Skeletal muscle cell (primary cell): ENCODE data around the gene PPP6R2.
"Not testable (repeated sequence)": the region's sequence is repeated elsewhere in the genome, so short reads cannot be mapped to it uniquely, and the experiment has no call there.

Source experiments
- DNase-seq: peaks from one replicate; pipeline ENCODE4 v3.0.0-alpha.2; 2010; ENCODE audit warnings: low read depth
- H3K4me3 ChIP-seq: 2 replicates; pipeline ENCODE4 v1.5.1; 2011; ENCODE audit warnings: low read depth, mild to moderate bottlenecking, control low read depth, low read length, moderate library complexity

The PPP6R2 gene

DNA sequence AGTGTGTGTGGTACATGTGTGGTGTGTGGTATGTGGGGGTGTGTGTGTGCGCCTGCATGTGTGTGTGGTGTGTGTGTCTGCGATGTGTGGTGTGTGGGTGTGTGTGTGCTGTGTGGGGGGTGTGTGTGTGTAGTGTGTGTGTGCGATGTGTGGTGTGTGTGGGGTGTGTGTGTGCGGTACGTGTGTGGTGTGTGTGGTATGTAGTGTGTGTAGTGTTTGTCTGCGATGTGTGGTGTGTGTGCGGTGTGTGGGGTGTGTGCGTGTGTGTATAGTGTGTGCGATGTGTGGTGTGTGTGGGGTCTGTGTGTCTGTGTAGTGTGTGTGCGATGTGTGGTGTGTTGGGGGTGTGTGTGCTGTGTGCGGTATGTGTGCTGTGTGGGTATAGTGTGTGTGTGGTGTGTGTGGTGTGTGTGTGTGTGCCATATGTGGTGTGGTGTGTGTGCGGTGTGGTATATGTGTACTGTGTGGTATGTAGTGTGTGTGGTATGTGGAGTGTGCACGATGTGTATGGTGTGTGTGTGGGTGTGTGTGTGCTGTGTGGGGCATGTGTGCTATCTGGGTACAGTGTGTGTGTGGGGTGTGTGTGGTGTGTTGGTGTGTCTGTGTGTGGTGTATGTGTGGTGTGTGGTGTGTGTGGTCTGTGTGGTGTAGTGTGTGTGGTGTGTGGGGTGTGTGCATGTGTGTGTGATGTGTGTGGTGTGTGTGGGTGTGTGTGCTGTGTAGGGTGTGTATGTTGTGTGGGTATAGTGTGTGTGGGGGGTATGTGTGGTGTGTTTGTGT, 5.7 kb upstream of the PPP6R2 start:
- DNase-seq, result no peak
- H3K4me3 ChIP-seq, result no peak overlapping the region

DNA sequence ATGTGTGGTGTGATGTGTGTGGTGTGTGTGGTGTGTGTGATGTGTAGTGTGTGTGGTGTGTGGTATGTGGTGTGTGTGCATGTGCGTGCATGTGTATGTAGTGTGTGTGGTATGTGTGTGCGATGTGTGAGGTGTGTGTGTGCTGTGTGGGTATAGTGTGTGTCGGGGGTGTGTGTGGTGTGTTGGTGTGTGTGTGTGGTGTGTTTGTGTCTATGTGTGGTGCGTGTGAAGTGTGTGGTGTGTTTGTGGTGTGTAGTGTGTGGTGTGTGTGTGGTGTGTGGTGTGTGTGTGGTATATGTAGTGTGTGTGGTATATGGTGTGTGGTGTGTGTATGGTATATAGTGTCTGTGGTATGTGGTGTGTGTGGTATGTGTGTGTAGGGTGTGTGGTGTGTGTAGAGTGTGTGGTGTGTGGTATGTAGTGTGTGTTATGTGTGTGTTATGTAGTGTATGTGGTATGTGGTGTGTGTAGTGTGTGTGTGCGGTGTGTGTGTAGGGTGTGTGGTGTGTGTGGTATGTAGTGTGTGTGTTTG, 5.0 kb upstream of the PPP6R2 start:
- H3K4me3 ChIP-seq, result no peak overlapping the region
- no peak for DNase-seq

DNA sequence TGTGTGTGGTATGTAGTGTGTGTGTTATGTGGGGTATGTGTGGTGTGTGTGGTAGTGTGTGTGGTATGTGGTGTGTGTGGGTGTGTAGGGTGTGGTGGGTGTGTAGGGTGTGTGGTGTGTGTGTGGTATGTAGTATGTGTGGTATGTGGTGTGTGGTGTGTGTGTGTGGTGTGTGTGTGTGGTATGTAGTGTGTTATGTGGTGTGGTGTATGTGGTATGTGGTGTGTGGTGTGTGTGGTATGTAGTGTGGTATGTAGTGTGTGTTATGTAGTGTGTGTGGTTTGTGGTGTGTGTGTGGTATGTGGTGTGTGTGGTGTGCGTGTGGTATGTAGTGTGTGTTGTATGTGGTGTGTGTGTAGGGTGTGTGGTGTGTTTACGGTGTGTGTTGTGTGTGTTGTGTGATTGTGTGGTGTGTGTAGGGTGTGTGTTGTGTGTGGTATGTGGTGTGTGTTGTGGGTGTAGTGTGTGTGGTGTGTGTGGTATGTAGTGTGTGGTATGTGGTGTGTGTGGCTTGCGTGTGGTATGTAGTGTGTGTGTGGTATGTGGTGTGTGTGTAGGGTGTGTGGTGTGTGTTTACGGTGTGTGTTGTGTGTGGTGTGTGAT, 4.2 kb upstream of the PPP6R2 start:
- DNase-seq, result no peak
- no peak overlapping the region for H3K4me3 ChIP-seq

DNA sequence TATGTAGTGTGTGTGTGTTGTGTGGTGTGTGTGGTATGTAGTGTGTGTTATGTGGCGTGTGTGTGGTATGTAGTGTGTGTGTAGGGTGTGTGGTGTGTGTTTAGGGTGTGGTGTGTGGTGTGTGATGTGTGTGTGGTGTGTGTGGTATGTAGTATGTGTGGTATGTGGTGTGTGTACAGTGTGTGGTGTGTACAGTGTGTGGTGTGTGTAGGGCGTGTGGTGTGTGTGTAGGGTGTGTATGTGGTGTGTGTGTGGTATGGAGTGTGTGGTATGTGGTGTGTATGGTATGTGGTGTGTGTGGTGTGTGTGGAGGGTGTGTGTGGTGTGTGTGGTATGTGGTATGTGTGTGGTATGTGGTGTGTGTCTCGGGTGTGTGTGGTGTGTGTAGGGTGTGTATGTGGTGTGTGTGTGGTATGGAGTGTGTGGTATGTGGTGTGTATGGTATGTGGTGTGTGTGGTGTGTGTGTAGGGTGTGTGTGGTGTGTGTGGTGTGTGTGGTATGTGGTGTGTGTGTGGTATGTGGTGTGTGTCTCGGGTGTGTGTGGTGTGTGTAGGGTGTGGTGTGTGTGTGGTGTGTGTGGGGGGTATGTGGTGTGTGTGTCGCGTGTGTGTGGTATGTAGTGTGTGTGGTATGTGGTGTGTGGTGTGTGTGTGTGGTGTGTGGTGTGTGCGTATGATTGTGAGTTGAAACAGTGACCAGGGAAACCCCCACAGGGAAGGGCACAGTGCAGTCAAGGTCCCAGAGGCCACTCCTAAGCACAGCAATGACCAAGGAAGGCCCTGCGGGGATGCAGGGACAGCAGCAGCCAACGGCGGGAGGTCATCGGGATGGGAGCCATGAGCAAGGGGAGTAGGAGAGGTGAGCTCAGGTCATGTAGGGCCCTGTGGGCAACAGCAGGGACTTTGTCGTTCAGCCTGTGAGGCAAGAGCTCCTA, 2.9 kb upstream of the PPP6R2 start:
- no peak for DNase-seq
- H3K4me3 ChIP-seq, result no peak overlapping the region

DNA sequence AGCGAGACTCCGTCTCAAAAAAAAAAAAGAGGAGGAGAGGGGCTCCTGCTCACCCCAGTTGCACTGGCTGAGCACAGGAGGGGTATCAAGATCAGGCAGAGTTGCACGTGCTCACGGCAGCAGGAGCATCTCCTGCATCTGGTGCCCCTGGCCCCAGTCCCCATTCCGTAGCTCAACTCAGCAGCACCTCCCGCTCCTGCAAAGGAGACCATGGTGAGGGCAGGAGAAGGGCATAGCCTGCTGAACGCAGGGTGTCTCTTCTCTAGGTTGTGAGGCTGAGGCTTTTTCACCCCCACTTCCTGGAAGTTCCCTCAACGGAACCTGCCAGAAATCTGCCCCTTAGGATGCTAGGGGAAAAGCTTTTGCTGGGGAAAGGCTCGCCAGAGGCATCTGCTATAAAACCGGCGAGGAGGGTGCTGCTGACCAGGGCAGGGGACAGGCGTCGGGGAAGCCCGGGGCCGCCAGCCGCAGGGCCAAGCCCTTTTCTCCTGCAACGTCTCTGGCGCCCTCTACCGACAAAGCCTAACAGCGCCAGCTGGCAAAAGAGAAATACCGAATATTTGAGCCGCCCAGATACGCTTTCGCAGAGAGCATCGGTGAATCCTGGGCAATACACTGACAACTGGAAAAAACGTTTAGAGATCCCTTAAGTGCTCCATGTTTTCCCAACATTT, 1.0 kb upstream of the PPP6R2 start:
- peak overlapping the region; percentile 75 for H3K4me3 ChIP-seq

DNA sequence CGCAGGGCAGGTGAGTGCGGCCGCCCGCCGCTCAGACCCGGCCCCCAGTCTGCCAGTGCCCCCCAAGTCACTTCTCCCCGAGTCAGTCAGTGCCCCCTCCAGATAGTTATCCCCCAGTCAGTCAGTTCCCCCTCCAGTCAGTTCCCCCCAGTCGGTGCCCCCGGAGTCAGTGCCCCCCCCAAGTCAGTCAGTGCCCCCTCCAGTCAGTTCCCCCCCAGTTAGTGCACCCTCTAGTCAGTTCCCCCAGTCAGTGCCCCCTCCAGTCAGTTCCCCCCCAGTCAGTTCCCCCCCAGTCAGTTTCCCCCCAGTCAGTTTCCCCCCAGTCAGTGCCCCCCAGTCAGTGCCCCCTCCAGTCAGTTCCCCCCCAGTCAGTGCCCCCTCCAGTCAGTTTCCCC, 411 bp downstream of the PPP6R2 start:
- peak overlapping the region; percentile 75 for H3K4me3 ChIP-seq
- no peak for DNase-seq

More for the DNA sequence above, 1.0 kb upstream of the PPP6R2 start:
- DNase-seq, result no peak

DNA sequence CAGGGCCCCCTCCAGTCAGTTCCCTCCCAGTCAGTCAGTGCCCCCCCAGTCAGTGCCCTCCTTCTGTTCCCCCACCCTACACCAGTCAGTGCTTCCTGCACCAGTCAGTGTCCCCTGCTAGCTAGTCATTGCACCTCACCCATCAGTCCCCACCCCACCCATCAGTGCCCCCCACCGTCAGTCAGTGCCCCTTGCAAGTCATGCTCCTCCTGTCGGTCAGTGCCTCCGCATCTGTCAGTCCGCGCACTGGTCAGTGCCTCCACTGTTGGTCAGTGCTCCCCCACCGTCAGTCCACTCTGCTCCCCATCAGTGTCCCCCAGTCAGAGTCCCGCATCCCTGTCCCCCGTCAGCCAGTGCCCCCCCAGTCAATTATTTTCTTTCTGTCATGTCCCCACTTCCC, 3.3 kb downstream of the PPP6R2 start:
- DNase-seq, result no peak
- H3K4me3 ChIP-seq, result no peak overlapping the region

DNA sequence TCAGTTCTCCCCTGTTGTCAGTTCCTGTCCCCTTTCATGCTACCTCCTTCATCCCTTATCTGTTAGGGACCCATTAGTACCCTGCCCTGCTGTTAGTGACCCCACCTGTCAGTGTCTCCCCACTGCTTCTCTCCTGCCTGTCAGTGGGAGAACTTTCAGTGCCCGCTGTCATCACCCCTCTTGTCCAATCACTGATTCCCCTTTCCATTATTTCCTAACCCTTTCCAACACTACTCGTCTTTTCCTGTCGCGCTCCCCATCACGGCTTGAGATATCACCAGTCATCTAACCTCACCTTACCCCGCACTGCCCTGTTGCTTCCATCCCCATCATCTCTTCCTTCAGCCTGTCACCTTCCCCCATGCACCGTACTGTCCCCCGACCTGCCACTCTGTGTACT, 4.0 kb downstream of the PPP6R2 start:
- no peak overlapping the region for H3K4me3 ChIP-seq
- no peak for DNase-seq

DNA sequence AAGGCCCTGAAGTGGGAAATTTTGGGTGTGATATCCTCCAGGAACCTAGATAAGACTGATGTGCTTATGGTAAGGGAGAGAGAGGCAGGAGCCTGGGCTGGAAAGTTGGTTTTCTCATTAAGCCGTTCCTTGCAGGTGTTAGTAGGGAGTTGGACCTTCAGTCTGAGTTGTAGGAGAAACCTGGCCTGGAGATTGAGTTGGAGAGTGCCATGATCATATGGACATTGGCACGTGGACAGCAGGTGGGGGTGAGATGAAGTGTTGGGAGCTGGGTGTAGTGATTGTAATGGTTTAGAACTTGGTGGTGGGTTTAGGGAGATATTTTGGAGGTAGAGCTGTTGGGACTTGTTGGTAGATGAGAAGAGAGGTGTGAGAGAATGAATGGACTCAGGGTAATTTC, 4.9 kb downstream of the PPP6R2 start:
- no peak for DNase-seq
- H3K4me3 ChIP-seq, result no peak overlapping the region

DNA sequence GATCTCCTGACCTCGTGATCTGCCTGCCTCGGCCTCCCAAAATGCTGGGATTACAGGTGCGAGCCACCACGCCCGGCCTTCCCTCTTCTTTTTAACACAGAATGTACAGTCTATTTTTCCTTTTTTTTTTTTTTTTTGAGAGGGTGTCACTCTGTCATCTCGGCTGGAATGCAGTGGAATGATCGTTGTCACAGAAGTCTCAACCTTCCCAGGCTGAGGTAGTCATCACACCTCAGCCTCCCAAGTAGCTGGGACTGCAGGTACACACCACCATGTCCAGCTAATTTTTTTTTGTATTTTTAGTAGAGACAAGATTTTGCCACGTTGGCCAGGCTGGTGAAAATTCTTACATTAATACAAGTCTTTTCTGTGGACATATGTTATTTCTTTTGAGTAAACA, 13.1 kb downstream of the PPP6R2 start:
- DNase-seq, result no peak
- no peak overlapping the region for H3K4me3 ChIP-seq

DNA sequence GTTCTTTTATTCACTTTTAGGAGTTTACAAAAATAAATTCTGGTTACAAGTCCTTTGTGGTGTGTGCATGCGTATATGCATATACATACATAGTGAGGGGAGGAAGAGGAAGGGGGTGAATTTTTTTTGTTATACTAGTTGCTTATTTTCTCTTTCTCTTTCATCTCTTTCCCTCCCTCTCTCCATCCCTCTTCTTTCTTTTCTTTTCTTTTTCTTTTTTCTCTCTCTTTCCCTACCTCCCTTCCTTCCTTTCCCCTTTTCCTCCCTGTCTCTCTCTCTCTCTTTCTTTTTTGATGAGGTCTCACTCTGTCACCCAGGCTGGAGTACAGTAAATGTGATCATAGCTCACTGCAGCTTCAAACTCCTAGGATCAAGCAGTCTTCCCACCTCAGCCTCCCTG, 14.1 kb downstream of the PPP6R2 start:
- no peak overlapping the region for H3K4me3 ChIP-seq
- no peak for DNase-seq

DNA sequence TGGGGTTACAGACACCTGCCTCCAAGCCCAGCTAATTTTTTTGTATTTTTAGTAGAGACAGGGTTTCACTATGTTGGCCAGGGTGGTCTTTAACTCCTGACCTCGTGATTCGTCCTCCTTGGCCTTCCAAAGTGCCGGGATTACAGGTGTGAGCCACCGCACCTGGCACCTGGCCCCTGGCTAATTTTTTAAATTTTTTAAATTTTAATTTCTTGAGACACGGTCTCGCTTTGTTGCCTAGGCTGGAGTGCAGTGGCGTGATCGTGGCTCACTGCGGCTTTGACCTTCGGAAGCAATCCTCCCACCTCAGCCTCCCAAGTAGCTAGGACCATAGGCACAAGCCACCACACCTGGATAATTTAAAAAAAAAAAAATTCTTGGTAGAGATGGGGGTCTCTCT, 14.6 kb downstream of the PPP6R2 start:
- no peak for DNase-seq
- H3K4me3 ChIP-seq, result no peak overlapping the region

DNA sequence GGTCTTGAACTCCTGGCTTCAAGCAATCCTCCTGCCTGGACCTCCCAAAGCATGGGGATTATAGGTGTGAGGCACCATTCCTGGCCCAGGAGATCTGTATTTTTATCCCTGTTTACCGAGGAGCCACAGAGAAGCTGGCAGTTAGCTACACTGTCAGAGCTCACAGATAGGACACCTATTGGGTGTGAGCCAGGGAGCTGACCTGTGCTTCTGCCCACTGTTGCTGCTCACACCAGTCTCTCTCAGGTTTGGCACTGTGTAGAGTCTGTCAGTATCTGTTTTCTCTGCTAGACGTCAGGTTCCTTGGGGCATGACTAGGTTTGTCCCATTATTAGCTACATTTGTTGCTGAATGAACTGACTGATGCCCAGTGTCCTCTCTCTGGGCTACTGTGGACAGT, 17.5 kb downstream of the PPP6R2 start:
- H3K4me3 ChIP-seq, result no peak overlapping the region

DNA sequence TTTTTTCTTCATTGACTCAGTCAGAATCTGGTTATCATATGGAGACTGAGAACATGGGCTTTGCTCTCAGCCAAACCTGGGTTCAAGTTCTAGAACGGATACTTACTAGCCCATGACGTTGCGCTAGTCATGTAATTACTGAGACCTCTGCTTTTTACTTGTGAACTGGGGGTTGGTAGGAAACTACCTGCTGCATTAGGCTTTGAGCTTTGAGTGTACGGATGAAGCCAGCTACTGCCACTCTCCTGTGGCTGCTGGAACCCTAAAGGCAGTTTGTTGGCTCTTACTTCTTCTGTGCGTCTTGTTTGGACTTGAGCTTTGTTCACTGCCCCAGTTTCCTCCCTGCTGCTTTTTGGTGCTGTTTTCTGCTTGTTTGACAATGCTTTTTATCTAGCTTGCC, 18.1 kb downstream of the PPP6R2 start:
- no peak overlapping the region for H3K4me3 ChIP-seq
- no peak for DNase-seq

More for the DNA sequence above, 17.5 kb downstream of the PPP6R2 start:
- no peak for DNase-seq

DNA sequence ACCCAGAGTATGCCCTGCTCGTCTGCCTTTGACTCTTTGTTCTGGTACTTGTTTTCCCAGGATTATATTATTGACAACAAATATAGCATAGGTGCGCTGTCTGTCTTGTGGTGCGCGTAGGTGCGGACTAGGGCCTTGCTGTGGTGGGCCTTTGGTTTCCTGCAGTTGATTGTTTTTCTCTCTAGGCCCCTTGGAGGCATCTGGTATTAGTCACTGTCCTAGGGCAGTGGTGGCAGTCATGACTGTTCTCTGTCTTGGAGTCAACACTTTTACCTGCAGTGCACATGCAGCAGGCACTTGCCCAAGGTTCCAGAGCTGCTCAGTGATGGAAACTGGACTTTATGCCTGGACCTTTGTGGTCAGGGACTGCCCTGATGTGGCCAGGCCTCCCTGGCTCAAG, 18.6 kb downstream of the PPP6R2 start:
- no peak overlapping the region for H3K4me3 ChIP-seq
- DNase-seq, result no peak

DNA sequence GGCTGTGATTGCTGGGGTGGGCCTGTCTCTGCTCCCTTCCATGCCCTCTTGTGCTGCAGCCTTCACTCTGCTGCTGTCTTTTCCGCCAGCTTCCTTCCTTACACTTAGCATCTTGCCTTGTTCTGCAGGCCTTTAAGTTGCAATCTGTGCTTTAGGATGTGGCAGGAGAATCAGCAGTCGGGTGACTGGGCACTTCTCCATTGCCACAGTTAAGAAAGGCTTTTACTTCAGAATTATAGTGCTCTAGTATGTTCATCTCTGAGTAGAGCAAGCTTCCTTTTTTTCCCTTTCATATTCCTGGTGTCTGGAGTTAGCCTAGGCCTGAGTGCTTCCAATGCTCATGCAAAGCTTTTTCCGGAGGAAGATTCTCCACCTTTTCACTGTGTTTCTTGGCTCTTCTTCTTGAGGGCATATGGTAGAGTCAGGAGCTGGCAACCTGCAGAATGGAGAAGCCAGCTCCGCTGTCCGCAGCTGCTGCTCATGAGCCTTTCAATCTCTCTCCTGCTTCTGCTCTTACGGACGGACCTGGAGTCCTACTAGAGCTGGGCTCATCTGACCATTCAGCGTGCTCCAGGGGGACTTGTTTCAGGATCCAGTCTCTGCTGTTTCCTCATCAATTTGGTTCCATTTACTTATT, 20.2 kb downstream of the PPP6R2 start:
- no peak overlapping the region for H3K4me3 ChIP-seq
- DNase-seq, result no peak

DNA sequence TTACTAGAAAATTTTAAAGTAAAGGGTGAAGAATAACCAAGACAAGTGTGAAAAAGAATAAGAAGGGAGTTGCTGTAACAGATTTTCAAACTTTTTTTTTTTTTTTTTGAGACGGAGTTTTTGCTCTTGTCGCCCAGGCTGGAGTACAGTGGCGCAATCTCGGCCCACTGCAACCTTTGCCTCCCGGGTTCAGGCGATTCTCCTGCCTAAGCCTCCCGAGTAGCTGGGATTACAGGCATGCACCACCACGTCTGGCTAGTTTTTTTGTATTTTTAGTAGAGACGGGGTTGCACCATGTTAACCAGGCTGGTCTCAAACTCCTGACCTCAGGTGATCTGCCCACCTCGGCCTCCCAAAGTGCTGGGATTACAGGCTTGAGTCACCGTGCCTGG, 20.7 kb downstream of the PPP6R2 start:
- not testable (repeated sequence) for H3K4me3 ChIP-seq, DNase-seq

DNA sequence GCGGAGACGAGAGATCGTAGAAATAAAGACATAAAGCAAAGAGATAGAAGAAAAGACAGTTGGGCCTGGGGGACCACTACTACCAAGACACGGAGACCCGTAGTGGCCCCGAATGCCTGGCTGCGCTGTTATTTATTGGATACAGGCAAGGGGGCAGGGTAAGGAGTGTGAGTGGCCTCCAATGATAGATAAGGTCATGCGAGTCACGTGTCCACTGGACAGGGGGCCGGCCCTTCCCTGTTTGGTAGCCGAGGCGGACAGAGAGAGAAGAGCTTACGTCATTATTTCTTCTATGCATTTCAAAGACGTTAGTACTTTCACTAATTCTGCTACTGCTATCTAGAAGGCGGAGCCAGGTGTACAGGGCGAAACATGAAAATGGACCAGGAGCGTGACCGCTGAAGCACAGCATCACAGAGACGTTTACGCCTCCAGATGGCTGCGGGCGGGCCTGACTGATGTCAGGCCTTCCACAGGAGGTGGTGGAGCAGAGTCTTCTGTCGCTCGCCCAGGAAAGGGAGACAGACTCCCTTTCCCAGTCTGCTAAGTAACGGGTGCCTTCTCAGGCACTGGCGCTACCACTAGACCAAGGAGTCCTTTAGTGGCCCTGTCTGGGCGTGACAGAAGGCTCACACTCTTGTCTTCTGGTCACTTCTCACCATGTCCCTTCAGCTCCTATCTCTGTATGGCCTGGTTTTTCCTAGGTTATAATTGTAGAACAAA, 24.8 kb downstream of the PPP6R2 start:
- H3K4me3 ChIP-seq, result no peak overlapping the region
- DNase-seq, result no peak
